ENCODE measurements around the gene NELFA. TPM values are rescaled to one million over a fixed set of nuclear protein-coding genes. Genes with fewer than 3 reads are reported as not detected.

NELFA gene
- polyA plus RNA-seq, 1 donor (not counting 4 experiments of a cell fraction or from before 2014, with no cell fraction given): 9.9 TPM

GRCh38 chr4:1975391-1975801, 33.4 kb downstream of the NELFA start:
- Histone ChIP-seq H3K9me1 (ENCODE audit: control insufficient read depth, extremely low read depth, insufficient read depth, low read length) (no peaks in the 10 kb centered on the region), H2AFZ (ENCODE audit: control insufficient read depth, low read length) (no peak overlapping the region), H3K9ac (ENCODE audit: control insufficient read depth, extremely low read depth, insufficient read depth, low read length) (no peak overlapping the region), H3K4me2 (ENCODE audit: control insufficient read depth, extremely low read depth, insufficient read depth, low read depth, low read length) (no peak overlapping the region), H3K27ac (ENCODE audit: control insufficient read depth, insufficient read depth, low read length) (no peak overlapping the region), H4K20me1 (ENCODE audit: control insufficient read depth, extremely low read depth, insufficient read depth, low read length) (peaks cover 2% of the 10 kb centered on the region), H3K9me3 (ENCODE audit: control insufficient read depth, low read depth, low read length) (no peaks in the 10 kb centered on the region), H3K27me3 (ENCODE audit: control insufficient read depth, extremely low read depth, insufficient read depth, low read length) (no peaks in the 10 kb centered on the region), H3K36me3 (ENCODE audit: control insufficient read depth in 2 of 2, extremely low read depth in 1 of 2, insufficient read depth in 2 of 2, low read length in 2 of 2) (peaks cover 10 to 27% of the 10 kb centered on the region in 2 experiments), H3K4me1 (ENCODE audit: control insufficient read depth, extremely low read depth, insufficient read depth, low read length) (no peaks in the 10 kb centered on the region), H3K79me2 (ENCODE audit: control insufficient read depth, insufficient read depth, low read length) (no peaks in the 10 kb centered on the region), H3K4me3 (ENCODE audit: control insufficient read depth in 2 of 3, extremely low read depth in 1 of 3, insufficient read depth in 2 of 3, low read depth in 1 of 3, low read length in 3 of 3) (no peak overlapping the region)
- TF ChIP-seq EZH2 (IDR thresholded peaks at IDR 0.05; ENCODE audit: low read length): no peak
- no peak for TF ChIP-seq CTCF (optimal IDR thresholded peaks at IDR 0.05 in 1 of 3, IDR thresholded peaks at IDR 0.05 in 1 of 3, conservative IDR thresholded peaks at IDR 0.05 in 1 of 3; ENCODE audit: extremely low read depth in 1 of 3, insufficient read depth in 2 of 3, low read length in 3 of 3)
- dilution Hi-C loops (cut with MboI; ENCODE audit: extremely low pct_ligation_motif_present, low sequenced_read_pairs): no loop called here
- FAIRE-seq (no peak), DNase-seq (ENCODE audit: low read depth, low spot score) (no peak)

- Histone ChIP-seq H2AFZ (ENCODE audit: control insufficient read depth, low read length) (no peak overlapping the region), H3K79me2 (ENCODE audit: control insufficient read depth, insufficient read depth, low read length) (no peaks in the 10 kb centered on the region), H3K27me3 (ENCODE audit: control insufficient read depth, extremely low read depth, insufficient read depth, low read length) (no peaks in the 10 kb centered on the region), H3K9me1 (ENCODE audit: control insufficient read depth, extremely low read depth, insufficient read depth, low read length) (no peaks in the 10 kb centered on the region), H3K27ac (ENCODE audit: control insufficient read depth, insufficient read depth, low read length) (no peak overlapping the region), H3K9ac (ENCODE audit: control insufficient read depth, extremely low read depth, insufficient read depth, low read length) (no peak overlapping the region), H3K4me3 (ENCODE audit: control insufficient read depth in 2 of 3, extremely low read depth in 1 of 3, insufficient read depth in 2 of 3, low read depth in 1 of 3, low read length in 3 of 3) (no peak overlapping the region), H3K4me1 (ENCODE audit: control insufficient read depth, extremely low read depth, insufficient read depth, low read length) (no peaks in the 10 kb centered on the region), H3K36me3 (ENCODE audit: control insufficient read depth in 2 of 2, extremely low read depth in 1 of 2, insufficient read depth in 2 of 2, low read length in 2 of 2) (peaks cover 9 to 22% of the 10 kb centered on the region in 2 experiments), H3K9me3 (ENCODE audit: control insufficient read depth, low read depth, low read length) (no peaks in the 10 kb centered on the region), H4K20me1 (ENCODE audit: control insufficient read depth, extremely low read depth, insufficient read depth, low read length) (peaks cover 2% of the 10 kb centered on the region), H3K4me2 (ENCODE audit: control insufficient read depth, extremely low read depth, insufficient read depth, low read depth, low read length) (no peak overlapping the region)
- DNase-seq (ENCODE audit: low read depth, low spot score) (no peak), FAIRE-seq (no peak)
- dilution Hi-C loops (cut with MboI; ENCODE audit: extremely low pct_ligation_motif_present, low sequenced_read_pairs): no loop called here
- no peak for TF ChIP-seq EZH2 (IDR thresholded peaks at IDR 0.05; ENCODE audit: low read length)
- no peak for TF ChIP-seq CTCF (optimal IDR thresholded peaks at IDR 0.05 in 1 of 3, IDR thresholded peaks at IDR 0.05 in 1 of 3, conservative IDR thresholded peaks at IDR 0.05 in 1 of 3; ENCODE audit: extremely low read depth in 1 of 3, insufficient read depth in 2 of 3, low read length in 3 of 3)
These were observed 33.9 kb downstream of the NELFA start for GRCh38 chr4:1974840-1975239.

Measured in keratinocyte (primary cell).